K562 (cell line): ENCODE data around the gene CAV1. TPM values are rescaled to one million over a fixed set of nuclear protein-coding genes. Genes with fewer than 3 reads are reported as not detected.

Source experiments
- ATAC-seq: fragments of 200-7000 bp; cut with Tn5 transposase; 3 replicates; pipeline ENCODE4 v1.9.1; 2020; ENCODE audit warnings: moderate library complexity
- BruUV-seq: library from RNA; stranded (reverse); fragments of 400-500 nt; replicated peaks from 2 replicates; lab custom pipeline; 2021; lab: Mats Ljungman, UMichigan
- CTCF ChIA-PET: fragments of 300-600 bp; formaldehyde crosslinking; extraction: SDS; loops from one replicate; lab custom pipeline; 2021; ENCODE audit warnings: low intra/inter-chr PET ratio; lab: Yijun Ruan, JAX
- POLR2A ChIA-PET: fragments of 300-600, 350-650 bp; sonication (Branson Sonifier 250); formaldehyde crosslinking; extraction: SDS; loops from one replicate; lab custom pipeline; 2021; ENCODE audit warnings: antibody characterized with exemption, inconsistent platforms; lab: Yijun Ruan, JAX
- DNase-seq, 4 experiments: peaks; one replicate each; pipeline versions ENCODE4 v3.0.0 to v3.0.0-alpha.2; 2011 to 2018; ENCODE audit warnings: low spot score in 3 of 4, mixed read lengths in 3 of 4; ENCODE audit errors: extremely low read depth in 1 of 4
- FAIRE-seq: peaks from 2 replicates; lab custom pipeline; 2011; peaks lifted over from hg19 to GRCh38; lab: Jason Lieb, UNC
- H2AFZ ChIP-seq: 2 replicates; pipeline ENCODE4 v1.6.0; 2011; ENCODE audit warnings: low read depth, low read length, control low read depth, inconsistent platforms
- H3K27ac ChIP-seq: fragments of 200-600 bp; 3 replicates; pipeline ENCODE4 v1.8.0; 2011; ENCODE audit warnings: low read depth, mild to moderate bottlenecking, control low read depth, inconsistent platforms, low read length, moderate library complexity, mixed read lengths; ENCODE audit errors: extremely low read depth
- H3K27me3 ChIP-seq, 2 experiments: fragments of 300-600 bp in 1 of 2; 2 replicates in 1 of 2; 3 replicates in 1 of 2; pipeline versions ENCODE4 v1.6.0 to v1.8.0; 2011; ENCODE audit warnings: inconsistent platforms in 2 of 2, low read length in 2 of 2, mild to moderate bottlenecking in 1 of 2, mixed read lengths in 1 of 2, moderate library complexity in 1 of 2; ENCODE audit not compliant: control insufficient read depth in 2 of 2, insufficient read depth in 2 of 2
- H3K36me3 ChIP-seq: fragments of 300-600 bp; 3 replicates; pipeline ENCODE4 v1.8.0; 2011; ENCODE audit warnings: mild to moderate bottlenecking, low read length, inconsistent platforms; ENCODE audit not compliant: control insufficient read depth, insufficient read depth
- H3K4me1 ChIP-seq, 2 experiments: fragments of 200-600 bp in 1 of 2; replicated peaks in 1 of 2; 2 replicates in 1 of 2; 3 replicates in 1 of 2; pipeline versions ENCODE4 v1.5.1 to v1.8.0; 2011; ENCODE audit warnings: inconsistent platforms in 2 of 2, low read length in 2 of 2, mild to moderate bottlenecking in 1 of 2, mixed read lengths in 1 of 2, moderate library complexity in 1 of 2; ENCODE audit not compliant: control insufficient read depth in 2 of 2, insufficient read depth in 2 of 2
- H3K4me2 ChIP-seq: 2 replicates; pipeline ENCODE4 v1.6.1; 2011; ENCODE audit warnings: low read length, control low read depth, inconsistent platforms, mixed read lengths; ENCODE audit not compliant: insufficient read depth
- H3K4me3 ChIP-seq: fragments of 200-600 bp; sonication (generic), shearing (Covaris generic); 2 replicates; pipeline ENCODE4 v1.5.1; 2016; ENCODE audit warnings: control low read depth, inconsistent platforms
- H3K79me2 ChIP-seq: fragments of 200-600 bp; 3 replicates; pipeline ENCODE4 v1.8.0; 2011; ENCODE audit warnings: low read length, inconsistent platforms; ENCODE audit not compliant: control insufficient read depth, insufficient read depth
- H3K9ac ChIP-seq, 2 experiments: 2 replicates each; pipeline versions ENCODE4 v1.6.0 to v1.6.1; 2011; ENCODE audit warnings: low read depth in 2 of 2, low read length in 2 of 2, control low read depth in 1 of 2, inconsistent platforms in 1 of 2, mild to moderate bottlenecking in 1 of 2, mixed read lengths in 1 of 2; ENCODE audit not compliant: insufficient read depth in 1 of 2
- H3K9me1 ChIP-seq: one replicate; pipeline ENCODE4 v1.6.0; 2011; ENCODE audit warnings: inconsistent platforms, mild to moderate bottlenecking, low read length, moderate library complexity; ENCODE audit not compliant: control insufficient read depth, insufficient read depth
- H3K9me3 ChIP-seq: replicated peaks from 2 replicates; pipeline ENCODE4 v1.5.1; 2011; ENCODE audit warnings: low read depth, low read length, inconsistent platforms; ENCODE audit not compliant: control insufficient read depth, insufficient read depth
- H4K20me1 ChIP-seq: replicated peaks from 2 replicates; pipeline ENCODE4 v1.6.1; 2011; ENCODE audit warnings: low read length, inconsistent platforms, mixed read lengths; ENCODE audit not compliant: control insufficient read depth, insufficient read depth
- GABPB1 ChIP-seq: sonication (generic); formaldehyde crosslinking; IDR thresholded peaks from 2 replicates; pipeline ENCODE4 v1.8.0; 2022; ENCODE audit warnings: mild to moderate bottlenecking, missing genetic modification reagents
- ILK ChIP-seq: fragments of 450-650 bp; IDR thresholded peaks from 2 replicates; pipeline ENCODE4 v1.6.1; 2016; ENCODE audit warnings: missing genetic modification characterization, low read depth, mild to moderate bottlenecking, missing compliant biosample characterization, moderate library complexity, borderline replicate concordance
- MCM7 ChIP-seq, 2 experiments: fragments of 450-650 bp; IDR thresholded peaks; 2 replicates each; pipeline ENCODE4 v1.6.1; 2016 to 2018
- NRF1 ChIP-seq, 2 experiments: fragments of 450-650 bp; IDR thresholded peaks in 1 of 2; conservative IDR thresholded peaks in 1 of 2; 2 replicates each; pipeline ENCODE4 v1.6.1; 2014; ENCODE audit warnings: mild to moderate bottlenecking in 2 of 2
- PURB ChIP-seq: sonication (generic); formaldehyde crosslinking; IDR thresholded peaks from 2 replicates; pipeline ENCODE4 v1.9.0; 2021; ENCODE audit warnings: low read depth, mild to moderate bottlenecking, missing genetic modification reagents
- RAD51 ChIP-seq: fragments of 450-650 bp; IDR thresholded peaks from 2 replicates; pipeline ENCODE4 v1.7.1; 2016; ENCODE audit warnings: low read depth, mild to moderate bottlenecking, borderline replicate concordance
- SIN3B ChIP-seq: fragments of 450-650 bp; IDR thresholded peaks from 2 replicates; pipeline ENCODE4 v1.6.1; 2017; ENCODE audit warnings: low read depth, mild to moderate bottlenecking, moderate library complexity
- TAF7 ChIP-seq: fragments of 450-650 bp; IDR thresholded peaks from 2 replicates; pipeline ENCODE4 v1.6.1; 2016; ENCODE audit warnings: missing genetic modification characterization, missing compliant biosample characterization
- ZMIZ1 ChIP-seq, 2 experiments: fragments of 150-350 bp in 1 of 2; IDR thresholded peaks; 2 replicates each; pipeline ENCODE4 v1.6.1; 2012 to 2016; ENCODE audit warnings: low read depth in 2 of 2, low read length in 2 of 2, mild to moderate bottlenecking in 1 of 2, moderate library complexity in 1 of 2
- ZNF124 ChIP-seq: sonication (generic); formaldehyde crosslinking; IDR thresholded peaks from 2 replicates; pipeline ENCODE4 v1.8.1; 2022; ENCODE audit warnings: missing genetic modification reagents
- ZNF354B ChIP-seq: fragments of 250-450 bp; sonication (Bioruptor Pico); IDR thresholded peaks from 2 replicates; pipeline ENCODE4 v1.4.0; 2020
- ZNF398 ChIP-seq: fragments of 250-450 bp; sonication (Bioruptor Pico); IDR thresholded peaks from 2 replicates; pipeline ENCODE4 v1.8.0; 2021; ENCODE audit warnings: moderate library complexity, mild to moderate bottlenecking, inconsistent platforms
- ZNF780A ChIP-seq: fragments of 250-450 bp; sonication (Bioruptor Pico); IDR thresholded peaks from 2 replicates; pipeline ENCODE4 v1.5.0; 2021; ENCODE audit warnings: mild to moderate bottlenecking
- WGBS: fragments of 100-300 bp; shearing (Covaris generic); methylation state at CpG from one replicate; pipeline ENCODE4 v1.1.6; 2016; ENCODE audit warnings: low coverage, mixed read lengths; ENCODE audit not compliant: insufficient coverage; ENCODE audit errors: missing lambda C conversion rate; 5-methylcytosine and 5-hydroxymethylcytosine counted together
- in situ Hi-C: fragments of 300-500 bp; cut with MboI; formaldehyde crosslinking; loops from 4 replicates; pipeline ENCODE4 v1.15.0; 2018; ENCODE audit warnings: inconsistent platforms, mixed read lengths
- intact Hi-C: fragments of 100-400 bp; cut with micrococcal nuclease; formaldehyde crosslinking; loops from 2 replicates; pipeline ENCODE4 v1.14.2; 2022
- polyA plus RNA-seq, 8 experiments: library from polyadenylated mRNA; depleted of rRNA in 4 of 8; stranded (reverse) in 5 of 8; unstranded in 3 of 8; fragments of >200 nt; fragmentation: Nextera tagmentation in 2 of 8; fragmentation: Illumina TruSeq in 1 of 8; extraction: Ambion mirVana in 2 of 8; extraction: Trizol in 1 of 8; gene quantifications; 2 replicates each; pipeline versions ENCODE4 v1.2.1 to v1.2.3, GENCODE V29; 2011 to 2014; ENCODE audit warnings: inconsistent platforms in 1 of 8, missing spikeins in 1 of 8
- total RNA-seq, 7 experiments: library from RNA; depleted of rRNA in 6 of 7; stranded (reverse); fragments of >200 nt in 6 of 7; fragmentation: Illumina TruSeq in 2 of 7; extraction: Trizol in 2 of 7; gene quantifications; 2 replicates each; pipeline versions ENCODE4 v1.2.1 to v1.2.3, GENCODE V29; 2011 to 2021; ENCODE audit warnings: low replicate concordance in 1 of 7
- TF ChIP-seq, protein P1 (sequence below): fragments of 250-450 bp; sonication (Bioruptor Pico); IDR thresholded peaks from 2 replicates; pipeline ENCODE4 v1.5.1; 2021; ENCODE audit warnings: mild to moderate bottlenecking

The CAV1 gene
- total and polyA plus RNA-seq, 9 of the 15 experiments (the other 6 are each of a cell fraction or from before 2014, with no cell fraction given) = 0.08 to 1.5 (median 0.63) TPM

- no peak for FAIRE-seq
- no peaks in the 10 kb centered on the region for H3K9me1 ChIP-seq
- TF ChIP-seq MCM7 (IDR thresholded peaks at IDR 0.05) (no peak), TAF7 (tag) (no peak), ZNF124 (no peak), PURB (CRISPR knock-in tag) (no peak), GABPB1 (CRISPR knock-in tag) (no peak), SIN3B (no peak), ZNF398 (CRISPR knock-in tag) (no peak), RAD51 (no peak), NRF1 (conservative IDR thresholded peaks at IDR 0.05 in 1 of 2, IDR thresholded peaks at IDR 0.05 in 1 of 2) (no peak), ZMIZ1 (IDR thresholded peaks at IDR 0.05; ENCODE audit: low read depth in 2 of 2, low read length in 2 of 2) (no peak), ZNF354B (no peak), ZNF780A (CRISPR knock-in tag) (no peak), ILK (tag) (no peak)
- TF ChIP-seq, protein P1, sequence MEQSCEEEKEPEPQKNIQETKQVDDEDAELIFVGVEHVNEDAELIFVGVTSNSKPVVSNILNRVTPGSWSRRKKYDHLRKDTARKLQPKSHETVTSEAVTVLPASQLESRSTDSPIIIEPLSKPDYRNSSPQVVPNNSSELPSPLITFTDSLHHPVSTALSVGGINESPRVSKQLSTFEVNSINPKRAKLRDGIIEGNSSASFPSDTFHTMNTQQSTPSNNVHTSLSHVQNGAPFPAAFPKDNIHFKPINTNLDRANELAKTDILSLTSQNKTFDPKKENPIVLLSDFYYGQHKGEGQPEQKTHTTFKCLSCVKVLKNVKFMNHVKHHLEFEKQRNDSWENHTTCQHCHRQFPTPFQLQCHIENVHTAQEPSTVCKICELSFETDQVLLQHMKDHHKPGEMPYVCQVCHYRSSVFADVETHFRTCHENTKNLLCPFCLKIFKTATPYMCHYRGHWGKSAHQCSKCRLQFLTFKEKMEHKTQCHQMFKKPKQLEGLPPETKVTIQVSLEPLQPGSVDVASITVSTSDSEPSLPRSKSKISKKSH (CRISPR knock-in tag) = no peak
- TF ChIP-seq, all 486 proteins: peak for 0
- 1% methylated on average over 4 of the region's 4 CpGs for WGBS
- Histone ChIP-seq H3K36me3 (no peaks in the 10 kb centered on the region), H2AFZ (no peak overlapping the region), H3K4me3 (no peak overlapping the region), H3K4me1 (no peaks in the 10 kb centered on the region), H3K9me3 (no peaks in the 10 kb centered on the region), H3K27me3 (peaks cover 11 to 17% of the 10 kb centered on the region in 2 experiments; a peak in 3 of 5 replicates), H3K4me2 (no peak overlapping the region), H3K79me2 (no peaks in the 10 kb centered on the region), H4K20me1 (no peaks in the 10 kb centered on the region), H3K27ac (no peak overlapping the region), H3K9ac (no peak overlapping the region)
- no peak for ATAC-seq
- CTCF ChIA-PET = no interaction called here
- intact Hi-C loops = no loop called here
- in situ Hi-C loops = no loop called here
- POLR2A ChIA-PET = interaction anchor here (0.7 kb wide), 1 partner anchor 50 kb away, joined by 3 read pairs; no protein-coding TSS in a partner anchor
- BruUV-seq = no TSS peak
- DNase-seq = no peak
Observed at GRCh38 chr7:116557901-116558300, 33.1 kb downstream of the CAV1 start.
